ENCODE results near the gene ZNF785.
"Not testable (repeated sequence)": the region's sequence is repeated elsewhere in the genome, so short reads cannot be mapped to it uniquely, and the experiment has no call there.

The ZNF785 gene

GRCh38 chr16:30601966-30602365 lies 16.5 kb upstream of the ZNF785 start:
- DNase-seq, result no peak

DNA sequence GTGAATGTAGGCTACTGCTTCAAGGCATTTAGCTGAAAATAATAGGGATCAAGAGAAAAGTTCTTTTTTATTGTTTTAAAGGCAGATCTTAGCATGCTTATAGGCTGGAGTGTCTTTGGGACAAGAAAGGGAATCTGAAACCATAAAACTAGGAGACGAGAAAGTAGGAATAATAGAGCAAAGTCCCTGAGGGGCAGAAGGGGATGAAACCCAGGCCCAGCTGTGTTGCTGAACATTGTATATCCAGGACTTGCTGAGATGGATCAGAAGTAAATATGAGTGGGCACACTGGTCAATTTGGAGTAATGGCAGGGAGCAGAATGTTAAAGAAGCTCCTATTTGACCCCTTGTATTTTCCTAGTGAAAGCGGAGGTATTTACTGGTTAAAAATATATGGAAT lies 15.4 kb upstream of the ZNF785 start:
- no peak for DNase-seq

- no peak for DNase-seq
Measured at GRCh38 chr16:30600215-30600614, 14.7 kb upstream of the ZNF785 start.

- DNase-seq, result no peak
Measured at GRCh38 chr16:30592871-30593270, 7.4 kb upstream of the ZNF785 start.

GRCh38 chr16:30590869-30591268 lies 5.4 kb upstream of the ZNF785 start:
- not testable (repeated sequence) for DNase-seq

DNA sequence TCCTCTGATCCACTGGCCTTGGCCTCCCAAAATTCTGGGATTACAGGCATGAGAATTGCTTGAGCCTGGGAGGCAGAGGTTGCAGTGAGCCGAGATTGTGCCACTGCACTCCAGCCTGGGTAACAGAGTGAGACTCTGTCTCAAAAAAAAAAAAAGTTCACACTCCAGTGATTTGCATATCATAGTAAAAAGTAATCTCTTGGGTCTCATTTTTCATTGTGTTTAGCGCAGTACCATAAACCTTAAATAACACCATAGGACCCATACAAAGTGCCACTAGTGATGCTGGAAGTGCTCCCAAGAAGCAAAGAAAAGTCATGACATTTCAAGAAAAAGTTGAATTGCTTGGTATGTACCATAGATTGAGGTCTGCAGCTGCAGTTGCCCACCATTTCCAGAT lies 4.1 kb upstream of the ZNF785 start:
- not testable (repeated sequence) for DNase-seq

- DNase-seq, result no peak
Measured at GRCh38 chr16:30588651-30589050, 3.2 kb upstream of the ZNF785 start.

DNA sequence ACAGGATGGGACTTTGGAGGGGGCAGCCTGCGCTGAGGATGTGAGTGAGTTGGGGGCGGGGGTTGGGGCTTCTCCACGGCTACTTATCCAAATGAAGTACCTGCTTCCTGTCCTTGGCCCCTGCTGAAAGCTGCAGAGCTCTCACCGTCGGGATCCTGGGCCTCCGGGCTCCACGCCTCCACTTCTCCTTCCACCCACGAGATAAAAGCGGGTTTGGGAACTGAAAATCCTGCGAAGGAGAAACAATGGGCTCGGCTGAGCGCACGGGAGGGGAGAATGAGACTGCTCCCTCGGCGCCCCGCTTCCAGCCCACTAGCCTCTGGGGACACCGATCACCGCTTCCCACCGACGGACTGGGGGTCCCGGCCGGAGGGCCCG lies 486 bp downstream of the ZNF785 start:
- peak; percentile 70 for DNase-seq

DNA sequence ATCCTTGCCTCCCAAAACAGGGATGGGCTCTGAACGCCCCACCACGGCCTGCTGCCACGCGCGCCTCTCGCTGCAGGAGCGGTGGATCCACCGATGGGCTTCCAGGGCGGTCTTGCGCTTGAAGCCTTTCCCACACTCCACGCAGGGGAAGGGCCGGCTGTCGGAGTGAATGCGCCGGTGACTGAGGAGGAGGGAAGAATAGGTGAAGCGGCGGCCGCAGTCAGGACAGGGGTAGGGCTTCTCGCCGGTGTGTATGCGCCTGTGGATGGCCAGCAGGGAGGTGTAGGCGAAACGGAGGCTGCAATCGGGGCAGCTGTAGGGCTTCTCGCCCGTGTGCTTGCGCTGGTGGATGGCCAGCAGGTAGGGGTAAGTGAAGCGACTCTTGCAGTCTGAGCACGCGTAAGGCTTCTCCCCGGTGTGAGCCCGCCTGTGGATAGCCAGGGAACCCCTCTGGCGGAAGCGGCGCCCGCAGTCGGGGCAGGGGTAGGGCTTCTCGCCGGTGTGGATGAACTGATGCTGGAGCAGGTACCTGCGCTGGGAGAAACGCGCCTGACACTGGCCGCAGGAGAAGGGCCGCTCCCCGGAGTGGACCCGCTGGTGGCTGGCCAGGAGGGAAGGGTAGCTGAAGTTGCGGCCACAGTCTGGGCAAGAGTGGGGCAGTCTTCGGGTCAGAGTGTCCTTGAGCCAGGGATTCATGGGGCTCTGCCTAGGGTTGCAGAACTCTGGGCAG lies 2.7 kb downstream of the ZNF785 start:
- no peak for DNase-seq

GRCh38 chr16:30581457-30581856 lies 4.0 kb downstream of the ZNF785 start:
- no peak for DNase-seq

DNA sequence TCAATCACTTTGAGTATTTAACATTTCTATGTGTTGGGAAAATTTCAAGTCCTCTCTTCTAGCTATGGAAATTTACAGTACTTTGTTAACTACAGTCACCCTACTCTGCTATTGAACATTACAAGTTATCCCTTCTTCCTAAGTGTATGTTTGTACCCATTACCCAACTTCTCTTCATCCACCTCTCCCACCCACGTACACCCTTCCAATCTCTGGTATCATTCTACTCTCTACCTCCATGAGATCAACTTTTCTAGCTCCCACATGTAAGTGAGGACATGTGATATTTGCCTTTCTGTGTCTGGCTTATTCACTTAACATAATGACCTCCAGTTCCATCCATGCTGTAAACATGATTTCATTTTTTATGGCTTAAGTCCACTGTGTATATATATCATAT lies 10.8 kb downstream of the ZNF785 start:
- DNase-seq, result no peak

- peak; percentile 98 for DNase-seq
Measured at GRCh38 chr16:30571445-30572322, 13.8 kb downstream of the ZNF785 start, which contains the start of gene ZNF688. Gene ZNF688 (minus strand): TSS chr16:30571714. CDS start chr16:30571629, 85 bp downstream.

GRCh38 chr16:30570636-30571444 lies 14.7 kb downstream of the ZNF785 start:
- DNase-seq, result peak; percentile 58

GRCh38 chr16:30569746-30570635 lies 15.5 kb downstream of the ZNF785 start:
- no peak for DNase-seq

GRCh38 chr16:30569281-30569680 lies 16.2 kb downstream of the ZNF785 start:
- no peak for DNase-seq

- peak; percentile 37 for DNase-seq
Measured at GRCh38 chr16:30567991-30568638, 17.4 kb downstream of the ZNF785 start.

- no peak for DNase-seq
Measured at GRCh38 chr16:30567160-30567990, 18.1 kb downstream of the ZNF785 start.

DNA sequence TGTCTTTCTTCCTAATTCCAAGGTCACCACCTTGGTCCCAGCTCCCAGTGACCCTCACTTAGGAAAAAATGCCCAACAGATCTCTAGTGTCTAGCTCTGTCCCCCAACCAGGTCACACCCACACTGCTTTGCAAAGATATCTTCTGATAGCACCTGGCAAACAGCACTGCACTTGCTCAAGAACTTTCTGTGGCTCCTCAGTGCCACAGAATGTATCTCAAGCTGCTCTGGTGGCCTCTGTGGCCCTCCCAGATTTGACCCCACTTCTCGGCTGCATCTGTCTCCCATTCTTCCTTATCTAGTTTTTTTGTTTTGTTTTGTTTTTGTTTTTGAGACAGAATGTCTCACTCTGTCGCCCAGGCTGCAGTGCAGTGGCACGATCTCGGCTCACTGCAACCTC lies 19.0 kb downstream of the ZNF785 start:
- DNase-seq, result no peak

DNA sequence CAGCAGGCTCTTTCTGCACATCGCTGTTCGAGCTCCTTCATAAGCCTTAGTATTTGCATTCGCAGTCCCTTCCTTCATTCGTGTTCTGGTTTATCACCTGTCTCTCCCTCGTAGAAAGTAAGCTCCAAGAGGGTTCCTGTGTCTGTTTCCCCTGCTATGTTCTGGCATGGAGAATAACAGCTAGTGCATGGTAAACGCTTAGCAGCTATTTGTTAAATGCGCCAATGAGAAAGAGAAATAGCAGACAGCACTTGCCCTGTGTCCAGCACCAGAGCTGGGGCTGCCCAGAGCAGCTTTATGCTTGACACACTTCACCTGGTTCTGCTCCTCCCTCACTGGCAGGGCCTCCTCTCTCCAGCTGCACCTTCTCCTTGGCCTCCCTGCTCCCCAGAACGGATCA lies 19.5 kb downstream of the ZNF785 start:
- DNase-seq, result no peak

DNA sequence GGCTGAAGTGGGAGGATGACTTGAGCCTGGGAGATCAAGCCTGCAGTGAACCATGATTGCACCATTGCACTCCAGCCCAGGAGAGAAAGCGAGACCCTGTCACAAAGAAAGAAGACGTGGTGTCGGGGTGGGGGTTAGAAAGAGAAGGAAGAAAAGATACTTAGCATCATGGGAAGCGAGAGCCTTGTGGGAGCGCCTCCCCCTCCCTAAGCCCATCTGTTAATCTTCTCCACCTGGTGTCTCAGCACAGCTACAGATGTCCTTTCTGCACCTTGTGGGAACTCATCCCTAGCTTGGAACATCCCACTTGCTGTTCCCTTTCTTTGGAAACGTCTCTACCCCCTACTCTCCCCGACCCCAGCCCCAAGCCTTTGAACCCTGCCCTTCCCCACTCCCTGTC lies 20.0 kb downstream of the ZNF785 start:
- DNase-seq, result no peak

DNA sequence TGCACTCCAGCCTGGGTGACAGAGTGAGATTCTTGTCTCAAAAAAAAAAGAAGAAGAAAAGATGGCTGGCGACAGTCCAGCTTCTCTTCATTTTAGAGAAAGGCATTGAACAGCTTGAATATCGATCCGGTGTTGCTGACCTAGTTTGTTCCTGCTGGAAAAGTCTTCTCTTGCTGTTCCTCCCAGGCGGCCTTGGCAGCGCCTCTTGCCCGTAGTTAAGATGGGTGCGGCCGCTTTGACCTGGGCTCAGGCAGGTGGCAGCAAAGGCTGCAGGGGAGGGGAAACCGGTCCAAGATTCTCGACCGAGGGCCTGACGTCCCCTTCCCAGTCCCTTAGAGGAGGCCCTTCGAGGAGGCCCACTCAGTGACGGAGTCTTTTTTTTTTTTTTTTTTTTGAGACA lies 23.5 kb downstream of the ZNF785 start:
- DNase-seq, result no peak

All from NCI-H146 (cell line).